Myocyte (in vitro differentiated cells): ENCODE data around the gene DGKB. TPM values are rescaled to one million over a fixed set of nuclear protein-coding genes. Genes with fewer than 3 reads are reported as not detected.

ENCODE experiments used
- DNase-seq: peaks from one replicate; pipeline ENCODE4 v3.0.0-alpha.2; 2012; ENCODE audit warnings: low read depth
- total RNA-seq: library from RNA; depleted of rRNA; stranded (reverse); fragments of >200 nt; gene quantifications from 2 replicates; pipeline ENCODE4 v1.2.3, GENCODE V29; 2014

Gene DGKB
- total RNA-seq, 1 donor from 2014 or later, result 3.7 TPM

- DNase-seq, result no peak
Observed at GRCh38 chr7:14825912-14826311, 76.6 kb downstream of the DGKB start.

- no peak for DNase-seq
Observed at GRCh38 chr7:14822481-14822854, 80.1 kb downstream of the DGKB start.

GRCh38 chr7:14821757-14822480, 80.6 kb downstream of the DGKB start:
- no peak for DNase-seq

GRCh38 chr7:14818871-14819270, 83.7 kb downstream of the DGKB start:
- DNase-seq, result no peak

- DNase-seq, result no peak
Observed at GRCh38 chr7:14817829-14818614, 84.5 kb downstream of the DGKB start.

- DNase-seq, result peak; percentile 7
Observed at GRCh38 chr7:14807507-14807906, 95.0 kb downstream of the DGKB start.

- peak; percentile 16 for DNase-seq
Observed at GRCh38 chr7:14806891-14807290, 95.7 kb downstream of the DGKB start.

- no peak for DNase-seq
Observed at GRCh38 chr7:14805105-14805719, 97.3 kb downstream of the DGKB start.

- peak; percentile 32 for DNase-seq
Observed at GRCh38 chr7:14800664-14801063, 101.9 kb downstream of the DGKB start.

- no peak for DNase-seq
Observed at GRCh38 chr7:14793151-14793550, 109.4 kb downstream of the DGKB start.

- DNase-seq, result no peak
Observed at GRCh38 chr7:14787551-14787950, 115.0 kb downstream of the DGKB start.

GRCh38 chr7:14786314-14786895, 116.1 kb downstream of the DGKB start:
- no peak for DNase-seq

- no peak for DNase-seq
Observed at GRCh38 chr7:14777806-14778205, 124.7 kb downstream of the DGKB start.

GRCh38 chr7:14776266-14776665, 126.3 kb downstream of the DGKB start:
- DNase-seq, result no peak

GRCh38 chr7:14773729-14774271, 128.8 kb downstream of the DGKB start:
- DNase-seq, result no peak

GRCh38 chr7:14770614-14771013, 131.9 kb downstream of the DGKB start:
- DNase-seq, result no peak

GRCh38 chr7:14769261-14769660, 133.3 kb downstream of the DGKB start:
- no peak for DNase-seq

- DNase-seq, result no peak
Observed at GRCh38 chr7:14767716-14768425, 134.7 kb downstream of the DGKB start.

- no peak for DNase-seq
Observed at GRCh38 chr7:14766747-14767146, 135.8 kb downstream of the DGKB start.

GRCh38 chr7:14765731-14766130, 136.8 kb downstream of the DGKB start:
- no peak for DNase-seq

GRCh38 chr7:14762561-14762960, 140.0 kb downstream of the DGKB start:
- no peak for DNase-seq
